ENCODE measurements around the gene APC2.
"Not testable (repeated sequence)": the region's sequence is repeated elsewhere in the genome, so short reads cannot be mapped to it uniquely, and the experiment has no call there.

Gene APC2

GRCh38 chr19:1431759-1432506, 18.0 kb upstream of the APC2 start:
- no peak for DNase-seq

GRCh38 chr19:1432507-1432887, 17.4 kb upstream of the APC2 start:
- DNase-seq: no peak

DNA sequence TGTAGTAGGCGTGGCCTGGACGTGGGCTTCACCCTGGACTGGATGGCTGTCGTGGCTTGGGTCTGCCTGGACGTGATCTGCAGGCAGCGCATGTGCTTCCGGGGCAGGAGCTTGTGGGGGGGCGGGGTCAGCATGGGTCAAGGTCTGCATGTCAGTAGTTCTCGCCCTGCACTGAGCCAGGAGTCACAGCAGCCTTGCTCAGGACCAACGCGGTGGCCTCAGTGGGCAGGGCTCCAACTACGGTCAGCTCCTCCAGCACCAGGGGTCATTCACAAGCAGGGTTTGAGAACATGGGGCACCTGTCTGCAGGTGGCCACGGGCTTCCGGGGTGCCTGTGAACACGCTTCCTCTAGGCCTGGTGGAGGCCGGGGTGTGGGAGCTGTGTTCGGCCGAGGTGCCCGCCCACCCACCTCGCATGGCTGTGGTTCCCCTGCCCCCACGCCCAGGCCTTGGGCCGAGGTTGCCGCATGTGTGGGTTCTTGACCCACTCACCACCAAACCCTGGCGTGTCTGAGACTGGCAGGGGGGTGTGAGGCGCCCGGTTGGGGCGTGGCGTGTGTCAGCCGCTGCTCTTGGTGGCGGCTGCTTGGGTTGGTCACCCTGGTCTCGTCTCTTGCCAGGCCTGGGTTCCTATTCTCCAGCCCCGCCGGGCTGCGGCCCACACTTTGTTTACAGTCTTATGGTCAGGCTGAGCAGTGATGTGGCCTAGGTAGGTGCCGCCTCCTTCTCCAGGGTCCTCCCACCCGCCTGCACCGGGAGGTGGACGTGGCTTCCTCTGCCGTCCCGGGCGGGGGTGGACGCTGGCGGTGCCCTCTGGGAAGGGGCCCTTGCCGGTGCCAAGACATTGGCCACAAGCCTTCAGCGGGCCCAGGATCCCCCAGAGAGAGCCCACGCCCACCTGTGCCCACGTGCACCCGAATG, 16.5 kb upstream of the APC2 start:
- DNase-seq: no peak

DNA sequence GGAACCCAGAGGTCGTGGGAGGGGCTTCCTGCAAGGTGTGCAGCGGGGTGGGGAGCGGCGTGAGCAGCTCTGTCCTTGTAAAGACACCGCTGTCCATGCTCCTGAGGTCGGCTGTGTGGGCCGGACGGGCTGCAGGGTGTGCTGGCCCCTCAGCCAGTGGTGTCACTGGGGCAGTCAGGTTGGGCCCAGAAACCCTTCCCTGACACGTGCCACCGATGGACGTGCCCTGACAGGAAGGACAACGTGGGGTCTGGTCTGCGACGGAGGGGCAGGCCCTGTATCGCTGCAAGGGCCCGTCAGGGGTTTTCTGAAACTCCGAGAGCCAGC, 15.9 kb upstream of the APC2 start:
- no peak for DNase-seq

DNA sequence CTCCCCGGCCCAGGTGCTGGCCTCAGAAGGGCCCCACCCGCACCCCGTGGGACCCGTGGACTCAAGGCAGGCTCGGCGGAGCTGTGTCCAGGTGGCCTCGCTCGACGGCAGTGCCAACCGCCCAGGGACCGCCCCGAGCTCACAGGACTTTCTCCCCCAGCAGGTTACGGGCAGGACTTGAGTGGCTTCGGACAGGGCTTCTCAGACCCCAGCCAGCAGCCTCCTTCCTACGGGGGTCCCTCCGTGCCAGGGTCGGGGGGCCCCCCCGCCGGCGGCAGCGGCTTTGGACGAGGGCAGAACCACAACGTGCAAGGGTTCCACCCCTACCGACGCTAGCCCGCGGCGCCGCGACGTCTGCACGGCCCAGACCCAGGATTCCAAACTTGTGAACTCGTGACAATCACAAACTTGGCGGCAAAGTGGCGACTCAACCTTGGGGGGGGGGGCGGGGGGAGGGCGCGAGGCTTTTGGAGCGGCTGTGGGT, 15.3 kb upstream of the APC2 start:
- DNase-seq: no peak

GRCh38 chr19:1435378-1435989, 14.4 kb upstream of the APC2 start:
- DNase-seq: no peak

DNA sequence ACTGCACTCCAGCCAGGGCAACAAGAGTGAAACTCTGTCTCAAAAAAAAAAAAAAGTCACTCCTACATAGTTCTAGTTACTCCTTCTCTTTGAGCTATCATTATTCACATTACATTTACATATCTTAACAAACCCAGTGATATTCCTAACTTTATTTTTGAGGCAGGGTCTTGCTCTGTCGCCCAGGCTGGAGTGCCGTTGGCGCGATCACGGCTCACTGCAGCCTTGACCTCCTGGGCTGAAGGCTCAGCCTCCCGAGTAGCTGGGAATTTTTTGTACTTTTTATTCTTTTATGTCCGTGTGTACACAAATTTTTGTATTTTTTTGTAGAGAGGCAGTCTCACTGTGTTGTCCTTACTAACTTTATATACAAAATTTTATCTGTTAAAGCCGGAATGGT, 12.3 kb upstream of the APC2 start:
- no peak for DNase-seq

- DNase-seq: peak; percentile 96
Observed at GRCh38 chr19:1438035-1438932, 11.6 kb upstream of the APC2 start, which contains the start of gene RPS15. TSS of gene RPS15 (plus strand) at chr19:1438396. CDS start at chr19:1438426, 30 bp downstream.

- DNase-seq: no peak
Observed at GRCh38 chr19:1438933-1439354, 11.0 kb upstream of the APC2 start.

DNA sequence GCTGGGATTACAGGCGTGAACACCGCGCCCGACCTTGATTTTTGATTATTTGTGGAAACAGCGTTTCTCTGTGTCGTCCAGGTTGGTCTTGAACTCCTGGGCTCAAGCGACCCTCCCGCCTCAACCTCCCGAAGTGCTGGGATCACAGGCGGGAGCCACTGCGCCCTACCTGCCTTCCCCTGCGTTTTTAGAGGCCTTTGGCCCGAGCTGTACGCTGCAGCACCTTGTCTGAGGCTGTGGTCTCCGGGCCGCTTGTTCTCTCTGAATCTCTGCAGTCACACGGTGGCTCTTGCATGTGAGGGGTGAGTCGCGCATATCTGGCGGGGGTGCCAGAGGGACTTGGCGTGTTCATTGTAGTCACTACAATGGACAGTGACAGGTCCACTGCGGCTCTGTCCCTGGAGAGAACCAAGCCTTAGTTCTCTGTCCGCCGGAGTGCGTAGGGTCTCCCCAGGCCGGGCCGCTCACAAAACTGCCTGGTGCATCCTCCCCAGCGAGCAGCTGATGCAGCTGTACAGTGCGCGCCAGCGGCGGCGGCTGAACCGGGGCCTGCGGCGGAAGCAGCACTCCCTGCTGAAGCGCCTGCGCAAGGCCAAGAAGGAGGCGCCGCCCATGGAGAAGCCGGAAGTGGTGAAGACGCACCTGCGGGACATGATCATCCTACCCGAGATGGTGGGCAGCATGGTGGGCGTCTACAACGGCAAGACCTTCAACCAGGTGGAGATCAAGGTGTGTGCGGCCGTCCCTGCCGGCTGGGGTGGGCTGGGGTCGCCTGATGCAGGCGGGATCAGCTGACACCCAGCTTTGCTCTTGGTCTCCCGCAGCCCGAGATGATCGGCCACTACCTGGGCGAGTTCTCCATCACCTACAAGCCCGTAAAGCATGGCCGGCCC, 10.2 kb upstream of the APC2 start:
- DNase-seq: not testable (repeated sequence)

DNA sequence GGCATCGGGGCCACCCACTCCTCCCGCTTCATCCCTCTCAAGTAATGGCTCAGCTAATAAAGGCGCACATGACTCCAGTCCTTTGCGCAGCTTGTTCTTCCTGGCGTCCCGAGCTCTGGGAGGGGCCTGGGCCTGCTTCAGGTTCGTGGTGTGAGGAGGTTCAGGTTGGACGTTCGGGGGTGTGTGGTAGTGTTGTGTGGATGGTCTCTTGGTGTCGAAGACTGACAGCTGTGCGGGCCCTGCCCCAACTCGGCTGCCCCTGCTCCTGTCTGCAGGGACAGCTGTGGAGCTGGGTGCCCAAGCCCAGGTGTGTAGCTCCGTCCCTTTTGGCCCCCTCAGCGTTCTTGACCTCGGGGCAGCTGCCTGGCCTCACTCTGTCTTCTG, 9.5 kb upstream of the APC2 start:
- DNase-seq: no peak

GRCh38 chr19:1441022-1441426, 8.9 kb upstream of the APC2 start:
- no peak for DNase-seq

GRCh38 chr19:1441677-1442438, 8.1 kb upstream of the APC2 start:
- DNase-seq: no peak

DNA sequence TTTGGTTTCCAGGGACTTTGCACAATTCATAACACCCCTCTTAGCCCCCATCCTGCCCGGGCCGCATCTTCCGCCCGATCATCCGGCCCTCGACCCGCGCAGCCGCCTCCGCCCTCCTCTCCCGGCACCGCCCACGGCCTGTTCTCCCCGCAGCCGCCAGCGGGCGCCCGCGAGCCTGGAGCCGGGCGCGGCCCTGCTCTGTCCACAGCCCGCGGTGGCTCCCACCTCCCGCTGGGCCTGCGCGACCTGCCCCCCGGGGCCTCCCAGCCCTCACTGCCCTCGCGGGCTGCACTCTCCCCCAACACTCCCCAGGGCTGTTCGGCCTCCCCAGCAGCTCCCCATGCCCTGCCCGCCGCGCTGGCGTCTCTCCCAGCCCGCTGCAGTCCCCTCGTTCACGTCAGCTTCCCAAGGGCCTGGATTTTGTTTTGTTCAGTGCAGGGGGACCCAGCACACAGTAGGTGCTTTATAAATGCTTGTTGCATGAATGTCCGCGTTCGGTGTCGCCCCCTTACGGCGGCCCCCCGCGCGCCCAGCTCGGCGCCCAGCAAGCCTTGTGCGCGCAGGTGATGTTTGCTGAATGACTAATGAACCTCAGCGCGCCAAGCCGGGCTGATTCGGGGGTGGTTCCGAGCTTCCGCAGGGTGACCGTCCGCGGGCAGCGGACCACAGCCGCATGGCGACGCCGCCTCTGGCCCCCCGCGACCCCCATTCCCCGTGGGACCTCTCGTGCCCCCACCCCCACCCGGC, 4.6 kb upstream of the APC2 start:
- DNase-seq: peak; percentile 83

DNA sequence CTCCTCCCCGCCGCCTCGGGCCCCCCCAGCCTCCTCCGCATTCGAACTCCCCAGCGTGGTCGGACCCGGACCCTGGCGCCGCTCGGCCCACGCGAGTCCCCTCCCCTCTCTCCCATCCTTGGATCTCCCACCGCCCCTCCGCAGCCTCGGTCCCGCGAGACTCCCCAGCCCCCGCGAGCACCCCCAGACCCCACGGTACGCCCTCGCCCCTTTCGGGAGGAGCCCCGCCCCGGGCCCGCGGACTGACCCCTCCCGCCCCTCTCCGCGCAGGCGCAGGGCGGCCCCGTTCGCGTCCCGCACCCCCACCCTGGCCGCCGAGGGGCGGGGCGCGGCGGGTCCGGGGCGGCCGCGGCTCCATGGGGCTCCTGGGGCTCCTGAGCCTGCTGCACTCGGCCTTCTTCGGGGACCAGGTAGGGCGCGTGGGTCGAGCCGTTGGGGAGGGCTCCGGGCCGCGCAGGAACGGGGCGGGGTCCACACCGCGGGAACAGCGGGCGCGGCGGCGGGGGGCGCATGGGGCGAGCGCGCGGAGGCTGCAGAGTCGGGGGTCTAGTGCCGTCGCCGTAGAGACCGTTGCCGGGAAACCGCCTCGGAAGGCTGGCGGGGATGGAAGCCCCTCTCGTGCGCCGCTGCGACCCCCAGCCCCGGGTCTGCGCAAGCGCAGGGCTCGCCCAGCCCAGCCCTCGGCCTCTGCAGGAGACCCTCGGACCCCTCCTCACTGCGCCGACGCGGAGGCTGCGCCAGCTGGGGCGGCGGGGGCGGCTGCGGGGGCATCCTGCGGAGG, 3.8 kb upstream of the APC2 start:
- no peak for DNase-seq

DNA sequence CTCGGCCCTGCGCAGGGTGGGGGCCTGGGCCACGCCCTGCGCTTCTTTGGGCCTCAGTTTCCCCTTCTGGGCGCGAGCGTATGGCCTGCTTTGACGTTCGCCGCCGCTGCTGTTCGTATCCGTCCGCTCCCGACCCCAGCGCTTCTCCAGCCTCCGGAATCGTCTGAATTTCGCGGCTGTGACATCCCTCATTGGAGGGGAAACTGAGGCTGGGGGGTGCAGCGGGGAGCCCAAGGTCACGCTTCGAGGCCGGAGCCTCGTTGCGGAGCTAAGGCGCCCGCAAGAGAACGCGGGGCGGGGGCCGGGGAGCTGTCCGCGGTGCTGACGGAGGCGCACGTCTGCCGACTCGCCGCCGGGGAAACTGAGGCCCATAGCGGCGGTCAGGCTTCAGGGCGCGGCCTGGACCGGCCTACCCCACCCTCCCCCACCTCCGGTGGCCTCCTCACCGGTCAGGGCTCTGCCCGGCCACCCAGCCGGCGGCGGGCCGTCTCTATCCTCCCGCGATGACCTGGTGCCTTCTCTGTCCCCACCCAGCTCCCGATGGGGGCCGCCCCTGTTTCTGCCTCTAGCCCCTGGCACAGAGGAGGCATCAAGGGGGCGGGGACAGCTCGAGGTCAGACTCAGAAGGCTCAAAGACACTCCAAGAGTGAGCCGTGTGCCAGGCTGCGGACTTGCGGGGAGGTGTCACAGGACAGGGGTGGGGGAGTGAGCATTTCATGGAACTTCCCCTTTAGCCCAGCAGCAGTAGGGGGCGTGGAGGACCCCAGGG, 3.0 kb upstream of the APC2 start:
- no peak for DNase-seq

GRCh38 chr19:1447504-1447903, 2.4 kb upstream of the APC2 start:
- no peak for DNase-seq

DNA sequence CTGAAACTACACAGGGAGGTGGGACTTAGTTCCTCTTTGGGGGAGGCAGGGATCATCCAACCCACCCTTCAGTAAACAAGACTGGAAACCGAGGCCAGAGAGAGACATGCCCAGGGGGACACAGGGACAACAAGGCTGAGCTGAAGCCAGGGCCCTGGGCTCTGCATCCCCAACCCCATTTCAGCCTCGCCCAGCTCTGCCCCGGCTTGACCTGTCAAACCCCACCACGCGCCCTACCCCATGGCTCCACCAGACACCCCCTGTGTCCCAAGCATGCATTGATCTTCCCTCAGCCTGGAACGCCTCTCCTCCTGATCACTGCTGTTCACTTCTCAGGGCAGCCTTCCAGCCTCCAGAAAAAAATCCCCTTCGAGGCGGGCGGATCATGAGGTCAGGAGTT, 2.0 kb upstream of the APC2 start:
- DNase-seq: no peak
